ENCODE data around the gene KDM3B. TPM values are rescaled to one million over a fixed set of nuclear protein-coding genes. Genes with fewer than 3 reads are reported as not detected.

The KDM3B gene
- polyA plus RNA-seq, 3 donors: 92.1 to 103 (median 94.4) TPM

DNA sequence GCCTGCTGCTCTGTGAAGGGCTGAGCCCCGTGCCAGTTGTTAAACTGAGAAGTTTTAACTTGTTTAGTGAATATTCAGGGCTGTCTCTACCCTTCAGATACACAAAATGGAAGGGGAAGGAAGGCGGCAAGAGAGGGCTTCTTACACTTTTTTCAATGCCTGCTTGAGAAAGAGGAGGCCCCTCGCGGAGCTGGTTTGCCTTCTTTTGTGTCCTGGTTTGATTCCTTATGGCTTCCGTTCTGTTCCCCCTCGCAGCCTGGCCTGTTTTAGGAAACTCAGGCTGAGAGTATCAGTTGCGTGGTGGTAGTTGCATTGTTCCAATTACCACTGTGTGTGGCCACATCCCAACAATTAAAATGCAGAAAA lies 13.4 kb upstream of the KDM3B start:
- DNase-seq (ENCODE audit: extremely low read depth in 1 of 11, low read depth in 9 of 11, low spot score in 4 of 11): peak in 2 of 11 donors; percentile 19 to 32

GRCh38 chr5:138339464-138339863 lies 13.0 kb upstream of the KDM3B start:
- DNase-seq (ENCODE audit: extremely low read depth in 1 of 11, low read depth in 9 of 11, low spot score in 4 of 11): no peak

- no peak for DNase-seq (ENCODE audit: extremely low read depth in 1 of 11, low read depth in 9 of 11, low spot score in 4 of 11)
Observed at GRCh38 chr5:138340008-138340407, 12.5 kb upstream of the KDM3B start.

DNA sequence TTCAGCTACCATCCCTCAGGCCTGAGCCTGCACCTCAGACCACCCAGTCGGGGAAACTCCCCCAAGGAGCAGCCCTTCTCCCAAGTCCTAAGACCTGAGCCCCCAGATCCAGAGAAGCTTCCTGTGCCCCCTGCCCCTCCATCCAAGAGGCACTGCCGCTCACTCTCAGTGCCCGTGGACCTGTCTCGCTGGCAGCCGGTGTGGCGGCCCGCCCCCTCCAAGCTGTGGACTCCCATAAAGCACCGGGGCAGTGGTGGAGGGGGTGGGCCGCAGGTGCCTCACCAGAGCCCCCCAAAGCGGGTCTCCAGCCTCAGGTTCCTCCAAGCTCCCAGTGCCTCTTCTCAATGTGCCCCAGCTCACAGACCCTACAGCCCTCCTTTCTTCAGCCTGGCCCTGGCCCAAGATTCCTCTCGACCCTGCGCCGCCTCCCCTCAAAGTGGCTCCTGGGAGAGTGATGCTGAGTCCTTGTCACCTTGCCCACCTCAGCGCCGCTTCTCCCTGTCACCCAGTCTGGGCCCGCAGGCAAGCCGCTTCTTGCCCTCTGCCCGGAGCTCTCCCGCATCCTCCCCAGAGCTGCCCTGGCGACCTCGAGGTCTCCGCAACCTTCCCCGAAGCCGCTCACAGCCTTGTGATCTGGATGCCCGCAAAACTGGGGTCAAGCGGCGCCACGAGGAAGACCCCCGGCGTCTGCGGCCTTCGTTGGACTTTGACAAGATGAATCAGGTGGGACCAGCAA lies 7.4 kb upstream of the KDM3B start:
- DNase-seq (ENCODE audit: extremely low read depth in 1 of 11, low read depth in 9 of 11, low spot score in 4 of 11): no peak

GRCh38 chr5:138346889-138347288 lies 5.6 kb upstream of the KDM3B start:
- DNase-seq (ENCODE audit: extremely low read depth in 1 of 11, low read depth in 9 of 11, low spot score in 4 of 11): no peak

DNA sequence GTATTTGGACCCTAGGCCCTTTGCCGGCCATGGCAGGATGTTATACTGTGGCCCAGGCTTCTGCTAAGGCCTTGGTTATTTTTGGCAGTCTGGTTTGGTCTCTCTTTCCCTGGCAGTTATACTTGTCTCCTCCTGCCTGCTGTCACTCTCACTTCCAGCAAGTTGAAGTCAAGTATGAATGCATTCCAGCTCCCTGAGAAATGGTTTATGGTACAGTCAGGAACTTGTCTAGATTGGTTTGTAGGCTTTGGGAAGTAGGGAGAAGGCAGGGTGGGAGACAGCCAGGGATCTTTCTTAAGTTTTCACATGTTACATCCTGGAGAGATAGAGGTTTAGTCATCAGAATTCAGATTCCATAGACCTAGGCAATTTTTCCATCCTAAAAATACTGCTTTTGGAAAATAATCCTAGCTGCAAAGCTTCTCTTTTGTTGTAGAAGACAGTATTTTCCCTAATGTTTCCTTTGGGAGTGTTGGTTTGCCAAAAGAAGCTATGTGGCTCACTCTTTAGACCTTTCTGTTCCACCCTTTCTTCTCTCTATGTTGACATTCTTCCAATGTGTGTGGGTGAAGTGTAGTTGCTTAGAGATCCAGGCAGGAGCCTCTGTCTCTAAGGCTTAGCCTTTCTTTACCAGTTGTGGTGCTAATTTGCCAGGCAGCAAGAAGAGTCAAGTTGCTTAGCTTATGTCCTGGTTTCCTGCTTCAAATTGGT lies 2.5 kb upstream of the KDM3B start:
- no peak for DNase-seq (ENCODE audit: extremely low read depth in 1 of 11, low read depth in 9 of 11, low spot score in 4 of 11)

DNA sequence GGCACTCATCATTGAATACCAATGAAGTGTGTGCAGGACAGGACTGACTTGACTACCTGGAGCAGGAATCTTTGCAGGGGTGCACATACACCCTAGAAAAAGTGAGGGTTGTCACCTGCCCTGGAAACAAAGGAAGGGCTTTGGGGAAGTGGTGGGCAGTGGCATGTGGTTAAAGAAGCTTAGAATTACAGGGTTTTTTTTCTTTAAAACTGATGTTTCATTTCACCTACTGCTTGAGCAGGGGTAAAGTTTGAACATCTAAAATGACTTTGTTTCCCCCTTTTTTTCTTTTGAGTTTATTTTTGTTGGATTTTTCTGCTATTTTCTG lies 2.0 kb upstream of the KDM3B start:
- DNase-seq (ENCODE audit: extremely low read depth in 1 of 11, low read depth in 9 of 11, low spot score in 4 of 11): no peak

DNA sequence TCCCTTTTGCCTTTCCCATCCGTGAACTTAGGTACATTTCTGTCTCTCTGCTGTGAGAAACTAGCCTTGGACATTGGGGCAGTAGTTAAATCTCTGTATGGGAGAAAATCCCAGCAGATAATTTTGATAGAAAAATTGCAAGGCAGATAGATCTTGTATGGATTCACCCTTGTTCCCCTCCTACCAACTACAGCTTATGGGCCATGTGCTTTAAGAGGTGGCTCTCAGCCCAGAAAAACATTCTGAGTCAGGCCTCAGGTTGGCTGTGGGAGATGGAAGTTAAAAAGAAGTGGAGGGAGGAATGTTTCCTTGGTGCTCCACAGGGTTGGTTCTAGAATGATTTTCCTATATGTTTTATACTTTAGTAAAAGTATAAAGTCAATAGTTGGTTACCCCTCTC lies 1.4 kb upstream of the KDM3B start:
- DNase-seq (ENCODE audit: extremely low read depth in 1 of 11, low read depth in 9 of 11, low spot score in 4 of 11): no peak

DNA sequence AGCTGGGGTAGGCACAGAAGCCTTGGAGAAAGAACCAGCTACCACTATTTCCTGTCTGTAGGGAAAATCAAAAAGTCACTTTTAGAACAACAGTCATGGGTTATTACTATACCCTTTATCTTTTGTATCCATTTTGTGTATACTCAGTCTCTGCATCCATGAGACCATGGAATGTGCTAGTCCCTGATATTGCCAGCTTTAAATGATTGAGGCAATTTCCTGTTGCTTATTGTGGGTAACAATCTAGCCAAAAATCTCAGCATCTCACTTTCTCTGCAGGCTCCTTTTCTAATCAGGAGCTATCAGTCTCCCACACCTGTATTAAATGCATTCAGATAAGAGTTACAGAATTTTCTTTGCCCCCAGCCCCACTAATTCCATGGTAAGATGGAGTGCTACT lies 968 bp upstream of the KDM3B start:
- DNase-seq (ENCODE audit: extremely low read depth in 1 of 11, low read depth in 9 of 11, low spot score in 4 of 11): no peak

- peak in 6 of 11 donors; percentile 34 to 56 (median 48) for DNase-seq (ENCODE audit: extremely low read depth in 1 of 11, low read depth in 9 of 11, low spot score in 4 of 11)
Observed at GRCh38 chr5:138352722-138353559, 456 bp downstream of the KDM3B start.

- peak in 3 of 11 donors; percentile 34 to 45 (median 37) for DNase-seq (ENCODE audit: extremely low read depth in 1 of 11, low read depth in 9 of 11, low spot score in 4 of 11)
Observed at GRCh38 chr5:138353560-138354080, 1.1 kb downstream of the KDM3B start.

DNA sequence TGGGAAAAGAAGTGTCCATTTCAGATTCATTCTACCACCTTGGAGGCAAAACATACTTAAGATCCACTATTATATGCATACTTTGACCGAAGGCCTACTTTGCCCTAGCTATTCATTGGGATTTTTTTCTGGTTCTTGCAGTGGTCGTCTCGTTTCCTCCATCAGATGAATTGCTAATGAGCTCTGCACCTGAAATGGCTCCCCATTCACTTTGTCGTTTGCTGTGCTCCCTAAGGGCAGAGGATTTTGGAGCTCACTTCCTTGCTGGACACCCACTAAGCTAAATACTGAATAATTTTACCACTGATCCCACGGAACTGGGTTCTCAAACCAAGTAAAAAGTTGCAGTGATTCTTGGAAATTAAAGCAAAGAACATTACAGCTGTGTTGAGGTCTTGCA lies 1.9 kb downstream of the KDM3B start:
- DNase-seq (ENCODE audit: extremely low read depth in 1 of 11, low read depth in 9 of 11, low spot score in 4 of 11): no peak

DNA sequence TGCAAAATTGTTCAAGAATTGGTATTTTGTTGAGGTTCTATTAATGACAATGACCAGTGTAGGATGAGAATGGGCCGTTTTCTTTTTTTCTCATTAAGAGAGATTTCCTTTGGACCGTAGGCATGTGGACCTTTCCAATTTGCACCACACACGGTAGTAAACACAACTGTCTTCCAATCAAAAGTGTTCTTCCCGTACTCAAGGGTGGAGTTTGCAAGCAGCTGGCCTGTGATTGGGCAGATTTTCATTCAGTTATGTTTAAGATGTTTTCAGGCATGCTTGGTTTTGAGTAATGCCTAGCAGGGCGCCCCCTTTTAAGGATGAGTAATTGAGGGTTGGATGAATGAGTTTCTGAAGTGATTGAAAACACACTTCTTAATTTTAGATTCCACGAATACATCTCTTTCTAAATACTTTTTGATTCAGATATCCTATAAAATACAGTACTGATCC lies 2.5 kb downstream of the KDM3B start:
- DNase-seq (ENCODE audit: extremely low read depth in 1 of 11, low read depth in 9 of 11, low spot score in 4 of 11): peak in 4 of 11 donors; percentile 43 to 69 (median 60)

- DNase-seq (ENCODE audit: extremely low read depth in 1 of 11, low read depth in 9 of 11, low spot score in 4 of 11): no peak
Observed at GRCh38 chr5:138359621-138360020, 7.1 kb downstream of the KDM3B start.

- DNase-seq (ENCODE audit: extremely low read depth in 1 of 11, low read depth in 9 of 11, low spot score in 4 of 11): no peak
Observed at GRCh38 chr5:138360941-138361452, 8.5 kb downstream of the KDM3B start.

- no peak for DNase-seq (ENCODE audit: extremely low read depth in 1 of 11, low read depth in 9 of 11, low spot score in 4 of 11)
Observed at GRCh38 chr5:138364576-138364975, 12.1 kb downstream of the KDM3B start.

DNA sequence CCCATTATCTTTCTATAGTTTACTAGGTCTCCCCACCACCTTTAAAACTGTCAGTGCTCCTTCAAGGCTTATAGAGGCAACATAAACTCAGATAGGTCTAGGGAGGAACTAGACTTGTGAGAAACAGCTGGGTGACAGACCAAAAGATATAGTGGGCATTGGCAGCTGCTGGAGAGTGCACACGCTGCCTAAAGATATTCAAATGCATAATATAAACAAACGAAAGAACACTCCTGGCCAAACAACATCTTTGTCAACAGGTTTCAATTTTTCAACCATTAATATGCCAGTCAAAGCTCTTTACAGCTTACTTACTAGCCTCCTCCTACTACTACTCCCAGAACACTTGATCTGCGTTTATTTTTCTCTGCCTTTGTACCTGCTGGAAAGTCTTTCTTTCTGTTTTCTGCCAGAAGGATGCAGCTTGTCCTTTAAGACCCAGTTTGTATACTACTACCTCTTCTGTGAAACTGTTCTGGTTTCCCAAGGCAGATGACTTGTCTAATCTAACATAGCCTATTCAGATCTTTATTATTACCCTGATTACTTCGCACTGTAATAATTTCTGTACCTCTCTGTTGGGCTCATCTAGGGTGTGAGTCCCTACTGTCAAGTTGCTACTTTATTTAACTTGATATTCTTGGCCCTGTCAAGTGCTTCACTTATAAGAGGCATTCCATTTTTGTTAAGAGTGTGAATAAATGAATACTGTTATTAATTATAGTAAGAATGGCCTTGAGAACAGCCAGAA lies 14.3 kb downstream of the KDM3B start:
- DNase-seq (ENCODE audit: extremely low read depth in 1 of 11, low read depth in 9 of 11, low spot score in 4 of 11): no peak

DNA sequence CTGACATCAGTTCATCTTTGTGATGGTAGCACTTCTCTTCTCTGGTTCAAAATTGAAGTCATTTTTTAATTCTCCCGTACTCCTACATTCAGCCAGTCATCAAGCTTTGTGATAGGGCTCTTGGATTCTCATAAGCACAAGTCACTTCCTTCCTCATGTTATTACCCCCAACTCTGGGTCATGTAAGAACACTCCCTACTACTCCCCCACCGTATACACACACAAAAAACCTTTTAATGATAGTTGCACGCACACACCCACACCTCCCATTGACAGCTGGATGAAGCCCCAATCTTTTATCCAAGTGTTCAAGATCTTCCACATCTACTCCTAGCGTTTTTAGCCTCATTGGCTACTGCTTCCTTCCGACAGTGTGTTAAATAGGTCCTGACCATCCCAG lies 16.8 kb downstream of the KDM3B start:
- DNase-seq (ENCODE audit: extremely low read depth in 1 of 11, low read depth in 9 of 11, low spot score in 4 of 11): no peak

GRCh38 chr5:138369706-138370105 lies 17.2 kb downstream of the KDM3B start:
- DNase-seq (ENCODE audit: extremely low read depth in 1 of 11, low read depth in 9 of 11, low spot score in 4 of 11): no peak

Data from renal cortex interstitium (tissue), 11 donors.